HG02571 (cell line): Measurements from ENCODE around the gene NEU4.
"Not testable (repeated sequence)": the region's sequence is repeated elsewhere in the genome, so short reads cannot be mapped to it uniquely, and the experiment has no call there.

Experiments used
- ATAC-seq: cut with Tn5 transposase; IDR thresholded peaks from one replicate; pipeline ENCODE4 v1.9.1; 2021; ENCODE audit warnings: mild to moderate bottlenecking, moderate library complexity; ENCODE audit not compliant: unreplicated experiment

NEU4 gene

GRCh38 chr2:241823531-241824437, 14.8 kb downstream of the NEU4 start:
- not testable (repeated sequence) for ATAC-seq

- ATAC-seq, result no peak
Measured at GRCh38 chr2:241827394-241827793, 18.4 kb downstream of the NEU4 start.

- ATAC-seq, result no peak
Measured at GRCh38 chr2:241833101-241833663, 24.2 kb downstream of the NEU4 start.

GRCh38 chr2:241833756-241834526, 24.9 kb downstream of the NEU4 start:
- ATAC-seq, result not testable (repeated sequence)

- no peak for ATAC-seq
Measured at GRCh38 chr2:241834527-241835210, 25.7 kb downstream of the NEU4 start.

- ATAC-seq, result no peak
Measured at GRCh38 chr2:241835611-241836010, 26.6 kb downstream of the NEU4 start.

GRCh38 chr2:241836292-241836691, 27.3 kb downstream of the NEU4 start:
- no peak for ATAC-seq

- no peak for ATAC-seq
Measured at GRCh38 chr2:241837197-241837965, 28.4 kb downstream of the NEU4 start.

GRCh38 chr2:241841181-241842066, 32.4 kb downstream of the NEU4 start:
- no peak for ATAC-seq

GRCh38 chr2:241842067-241842415, 33.0 kb downstream of the NEU4 start:
- ATAC-seq, result no peak

- no peak for ATAC-seq
Measured at GRCh38 chr2:241842620-241843211, 33.7 kb downstream of the NEU4 start.

- no peak for ATAC-seq
Measured at GRCh38 chr2:241843321-241844065, 34.5 kb downstream of the NEU4 start.

- ATAC-seq, result peak; percentile 73
Measured at GRCh38 chr2:241844066-241844728, 35.2 kb downstream of the NEU4 start.

GRCh38 chr2:241844831-241845578, 36.0 kb downstream of the NEU4 start:
- ATAC-seq, result no peak

- ATAC-seq, result no peak
Measured at GRCh38 chr2:241846406-241846805, 37.4 kb downstream of the NEU4 start.

GRCh38 chr2:241848761-241849615, 40.0 kb downstream of the NEU4 start:
- no peak for ATAC-seq
